ENCODE measurements around the gene CYP27B1. TPM values are rescaled to one million over a fixed set of nuclear protein-coding genes. Genes with fewer than 3 reads are reported as not detected.

Gene CYP27B1
- total RNA-seq, 1 donor from 2014 or later, result 3.8 TPM

DNA sequence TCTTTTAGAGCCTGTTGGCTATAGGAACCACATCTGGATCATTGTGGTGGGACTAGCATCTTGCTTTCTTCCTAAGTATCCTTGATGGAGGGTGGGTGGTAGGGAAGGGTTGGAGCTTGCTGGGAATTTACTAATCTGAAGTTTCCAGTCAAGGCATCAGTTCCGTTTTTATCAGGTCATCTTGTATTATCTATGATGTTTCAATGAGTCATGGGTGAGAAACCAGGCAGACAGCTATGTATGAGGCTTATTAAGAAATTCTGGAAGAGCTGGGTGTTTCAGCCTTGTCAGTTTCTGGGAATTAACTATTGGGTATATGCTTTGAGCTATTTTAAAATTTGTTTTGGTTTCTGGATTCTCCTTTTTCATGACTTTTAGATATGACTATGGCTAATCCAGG lies 27.0 kb upstream of the CYP27B1 start:
- intact Hi-C loops (cut with micrococcal nuclease), result no loop called here

DNA sequence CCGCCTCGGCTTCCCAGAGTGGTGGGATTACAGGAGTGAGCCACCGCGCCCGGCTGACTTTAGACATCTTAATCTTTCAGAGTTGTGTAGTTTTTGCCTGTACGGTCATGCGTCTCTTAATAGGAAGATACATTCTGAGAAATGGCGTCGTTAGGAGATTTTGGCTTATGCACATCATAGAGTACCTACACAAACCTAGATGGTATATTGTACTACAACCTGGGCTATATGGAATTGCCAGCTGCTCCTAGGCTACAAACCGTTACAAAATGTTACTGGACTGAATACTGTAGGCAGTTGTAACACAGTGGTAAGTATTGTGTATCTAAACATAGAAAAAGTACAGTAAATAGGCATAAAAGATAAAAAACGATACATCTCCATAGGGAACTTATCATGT lies 17.0 kb upstream of the CYP27B1 start:
- intact Hi-C loops (cut with micrococcal nuclease), result loop anchor here (2.0 kb wide), 3 partner anchors 19 to 55 kb away; no protein-coding TSS in a partner anchor

DNA sequence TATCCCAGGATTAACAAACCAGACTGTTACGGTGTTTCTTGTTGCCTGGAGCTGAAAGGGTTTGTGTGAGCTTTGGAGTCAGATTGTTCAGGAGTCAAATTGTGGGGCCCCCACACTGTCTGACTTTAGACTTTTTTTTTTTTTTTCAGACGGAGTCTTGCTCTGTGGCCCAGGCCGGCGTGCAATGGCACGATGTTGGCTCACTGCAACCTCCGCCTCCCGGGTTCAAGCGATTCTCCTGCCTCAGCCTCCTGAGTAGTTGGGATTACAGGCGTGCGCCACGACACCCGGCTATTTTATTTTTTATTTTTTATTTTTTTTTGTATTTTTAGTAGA lies 16.6 kb upstream of the CYP27B1 start:
- intact Hi-C loops (cut with micrococcal nuclease), result loop anchor here (2.0 kb wide), 3 partner anchors 19 to 55 kb away; no protein-coding TSS in a partner anchor

- intact Hi-C loops (cut with micrococcal nuclease), result loop anchor here (1.0 to 2.0 kb wide), 11 partner anchors 11 to 153 kb away; partner anchors contain the start of genes CDK4, CTDSP2, EEF1AKMT3 and METTL1
These were observed 16.0 kb upstream of the CYP27B1 start, which contains the start of gene TSFM for GRCh38 chr12:57782608-57783465. TSFM (plus strand) TSS chr12:57782787; CDS start chr12:57782802, 15 bp downstream.

GRCh38 chr12:57782243-57782607 lies 15.3 kb upstream of the CYP27B1 start:
- intact Hi-C loops (cut with micrococcal nuclease), result loop anchor here (1.0 to 2.0 kb wide), 11 partner anchors 10 to 154 kb away; partner anchors contain the start of genes CDK4, CTDSP2, EEF1AKMT3 and METTL1

- intact Hi-C loops (cut with micrococcal nuclease), result loop anchor here (1.0 to 2.0 kb wide), 11 partner anchors 10 to 154 kb away; partner anchors contain the start of genes CDK4, CTDSP2, EEF1AKMT3 and METTL1
These were observed 14.9 kb upstream of the CYP27B1 start for GRCh38 chr12:57781801-57782200.

GRCh38 chr12:57781244-57781643 lies 14.4 kb upstream of the CYP27B1 start:
- intact Hi-C loops (cut with micrococcal nuclease), result no loop called here

DNA sequence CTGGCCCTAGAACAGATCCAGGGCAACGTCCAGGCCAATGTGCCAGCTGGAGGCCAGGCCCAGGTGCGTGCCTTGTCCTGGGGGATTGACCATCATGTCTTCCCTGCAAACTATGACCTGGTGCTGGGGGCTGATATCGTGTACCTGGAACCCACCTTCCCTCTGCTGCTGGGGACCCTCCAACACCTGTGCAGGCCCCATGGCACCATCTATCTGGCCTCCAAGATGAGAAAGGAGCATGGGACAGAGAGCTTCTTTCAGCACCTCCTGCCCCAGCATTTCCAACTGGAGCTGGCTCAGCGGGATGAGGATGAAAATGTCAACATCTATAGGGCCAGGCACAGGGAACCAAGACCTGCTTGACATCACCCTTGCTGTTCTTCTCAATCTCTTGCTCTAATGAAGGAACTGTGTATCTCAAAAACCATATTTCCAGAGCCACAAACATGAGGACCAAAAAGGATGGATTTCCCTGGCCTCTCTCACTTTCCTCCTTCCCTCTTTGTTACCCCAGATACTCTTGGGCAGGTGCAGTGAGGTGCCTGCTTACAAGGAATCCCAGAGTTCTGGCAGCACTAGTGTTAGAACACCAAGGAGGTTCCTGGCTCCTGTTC lies 13.5 kb upstream of the CYP27B1 start:
- intact Hi-C loops (cut with micrococcal nuclease), result no loop called here

GRCh38 chr12:57779736-57780135 lies 12.9 kb upstream of the CYP27B1 start:
- intact Hi-C loops (cut with micrococcal nuclease), result no loop called here

GRCh38 chr12:57777911-57778310 lies 11.0 kb upstream of the CYP27B1 start:
- intact Hi-C loops (cut with micrococcal nuclease), result no loop called here

DNA sequence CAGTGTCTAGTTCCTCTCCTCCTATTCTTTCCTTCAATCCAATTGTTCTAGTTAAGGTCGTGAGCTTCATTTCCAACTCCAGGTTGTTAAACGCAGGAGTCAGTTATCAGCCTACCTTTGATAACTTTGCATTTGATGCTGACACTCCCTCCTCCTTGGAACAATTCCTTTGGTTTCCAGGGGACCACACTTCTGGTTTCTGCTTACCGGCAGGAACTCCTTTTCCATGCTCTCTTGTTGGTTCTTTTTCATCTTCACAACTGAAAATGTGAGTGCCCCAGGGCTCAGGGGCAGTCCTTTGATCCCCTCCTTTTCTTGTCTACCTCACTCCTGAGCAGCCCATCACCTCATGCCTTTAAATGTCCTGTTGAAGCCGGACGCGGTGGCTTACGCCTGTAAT lies 10.5 kb upstream of the CYP27B1 start:
- intact Hi-C loops (cut with micrococcal nuclease), result no loop called here

DNA sequence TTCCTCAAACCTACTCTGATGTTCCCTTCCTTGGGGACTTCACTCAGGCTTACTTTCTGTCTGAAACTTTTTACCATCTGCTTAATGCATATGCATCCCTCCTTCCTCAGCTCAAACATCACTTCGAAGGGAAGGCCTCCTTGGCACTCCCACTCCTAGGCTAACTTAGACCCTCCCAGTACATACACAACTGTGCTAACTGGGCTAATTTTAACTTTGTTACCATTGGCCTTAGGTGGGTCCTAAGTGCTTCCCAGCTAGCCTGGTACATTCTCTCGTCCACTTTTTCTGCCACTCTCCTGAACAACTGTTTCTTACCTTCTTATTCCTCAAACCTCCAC lies 9.3 kb upstream of the CYP27B1 start:
- intact Hi-C loops (cut with micrococcal nuclease), result no loop called here

DNA sequence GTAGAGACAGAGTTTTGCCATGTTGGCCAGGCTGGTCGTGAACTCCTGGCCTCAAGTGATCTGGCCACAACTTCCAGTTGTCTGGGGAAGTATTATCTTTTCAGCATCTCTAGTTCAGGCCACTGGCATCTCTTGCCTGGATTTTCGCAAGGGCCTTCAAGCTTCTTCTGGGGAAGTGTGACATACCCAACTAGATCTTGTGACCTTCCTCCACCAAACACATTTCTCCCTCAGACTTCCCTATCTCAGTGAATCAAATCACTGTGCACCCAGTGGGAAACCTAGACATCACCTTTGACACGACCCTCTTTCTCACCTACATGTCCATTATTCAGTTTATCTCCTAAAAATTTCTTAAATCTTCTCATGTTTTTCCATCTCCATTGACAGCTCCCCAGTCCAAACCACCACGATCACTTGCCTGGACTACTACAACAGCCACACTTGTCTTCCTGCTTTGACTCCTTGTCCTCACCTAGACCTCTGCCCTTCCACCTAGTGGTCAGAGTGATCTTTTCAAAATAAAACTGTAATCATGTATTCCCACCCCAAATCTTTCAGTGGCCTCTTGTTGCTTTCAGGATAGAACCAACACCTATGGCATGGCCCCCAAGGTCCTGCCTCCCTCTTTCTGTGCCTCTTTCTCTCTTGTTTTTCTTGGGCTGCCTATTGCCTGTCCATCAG lies 8.8 kb upstream of the CYP27B1 start:
- intact Hi-C loops (cut with micrococcal nuclease), result no loop called here

GRCh38 chr12:57775044-57775443 lies 8.2 kb upstream of the CYP27B1 start:
- intact Hi-C loops (cut with micrococcal nuclease), result no loop called here

DNA sequence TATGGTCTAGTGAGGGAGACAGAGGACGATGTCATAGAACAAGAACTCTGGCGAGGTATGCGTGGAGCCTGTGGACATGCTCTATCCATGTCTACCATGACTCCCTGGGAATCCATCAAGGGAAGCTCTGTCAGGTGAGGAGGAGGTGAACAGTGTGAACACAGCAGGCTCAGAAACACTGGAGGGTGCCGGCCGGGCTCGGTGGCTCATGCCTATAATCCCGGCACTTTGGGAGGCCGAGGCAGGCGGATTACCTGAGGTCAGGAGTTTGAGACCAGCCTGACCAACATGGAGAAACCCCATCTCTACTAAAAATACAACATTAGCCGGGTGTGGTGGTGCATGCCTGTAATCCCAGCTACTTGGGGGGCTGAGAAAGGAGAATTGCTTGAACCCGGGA lies 7.8 kb upstream of the CYP27B1 start:
- intact Hi-C loops (cut with micrococcal nuclease), result loop anchor here (5.0 kb wide), 1 partner anchor 1823 kb away; the partner anchor contains the start of gene SLC16A7

GRCh38 chr12:57772429-57773322 lies 5.8 kb upstream of the CYP27B1 start, which contains the start of gene EEF1AKMT3:
EEF1AKMT3 (plus strand) TSS chr12:57772614; CDS start chr12:57772725, 111 bp downstream.
- intact Hi-C loops (cut with micrococcal nuclease), result loop anchor here (1.0 to 5.0 kb wide), 10 partner anchors 10 to 1825 kb away; partner anchors contain the start of genes ATP23, CDK4, OS9 and SLC16A7

GRCh38 chr12:57771873-57772428 lies 5.1 kb upstream of the CYP27B1 start, which contains the start of gene METTL1:
METTL1 (minus strand) TSS chr12:57772105; CDS start chr12:57772083, 22 bp downstream.
- intact Hi-C loops (cut with micrococcal nuclease), result loop anchor here (1.0 to 5.0 kb wide), 10 partner anchors 10 to 1825 kb away; partner anchors contain the start of genes ATP23, CDK4, OS9 and SLC16A7

- intact Hi-C loops (cut with micrococcal nuclease), result loop anchor here (5.0 kb wide), 1 partner anchor 1826 kb away; the partner anchor contains the start of gene SLC16A7
These were observed 4.5 kb upstream of the CYP27B1 start for GRCh38 chr12:57771236-57771872.

- intact Hi-C loops (cut with micrococcal nuclease), result loop anchor here (5.0 kb wide), 1 partner anchor 1827 kb away; the partner anchor contains the start of gene SLC16A7
These were observed 3.9 kb upstream of the CYP27B1 start for GRCh38 chr12:57770734-57771133.

Data from T-helper 1 cell treated with Interleukin-12 subunit alpha and Interleukin-12 subunit beta and Interleukin-4 antibody, amounts not matched to agents 30 ng/mL and 1 ng/mL, for 36 hours (primary cell).